Left colon (tissue), 2 donors: ENCODE data around the gene SETBP1. TPM values are rescaled to one million over a fixed set of nuclear protein-coding genes. Genes with fewer than 3 reads are reported as not detected.

Source experiments
- ATAC-seq: fragments of 200-7000 bp; cut with Tn5 transposase; one replicate; pipeline ENCODE4 v1.9.1; 2020; ENCODE audit warnings: mild to moderate bottlenecking, moderate library complexity
- DNase-seq, 2 donors: peaks; one replicate each; pipeline ENCODE4 v3.0.0-alpha.2; 2020
- intact Hi-C, 2 donors: fragments of 100-400 bp; cut with DNase I in 1 of 2; cut with micrococcal nuclease in 1 of 2; formaldehyde crosslinking; loops; one replicate each; pipeline versions ENCODE4 v1.11.2 to v1.14.0; 2022; cut with DNase I, micrococcal nuclease
- total RNA-seq, 2 donors: library from RNA; stranded (reverse); fragmentation: NEBNext Ultra II Directional; extraction: Animal tissue kit (Norgen Biotek cat#: 25700); gene quantifications; one replicate each; pipeline ENCODE4 v1.2.1, GENCODE V29; 2021
- donor health status: DM: no; HTN: no; CAD: no.
- donor health status: DM: yes; HTN: yes; CAD: no.

The SETBP1 gene
- total RNA-seq, 2 donors from 2014 or later: 10.2 to 21.2 TPM

- DNase-seq: no peak
- intact Hi-C loops: no loop called here
- no peak for ATAC-seq
These were observed 159.5 kb downstream of the SETBP1 start for GRCh38 chr18:44840058-44840790.

- intact Hi-C loops: no loop called here
- ATAC-seq (no peak), DNase-seq (no peak)
These were observed 160.5 kb downstream of the SETBP1 start for GRCh38 chr18:44841221-44841620.

GRCh38 chr18:44841752-44842587, 161.3 kb downstream of the SETBP1 start:
- intact Hi-C loops: no loop called here
- peak; percentile 70 for ATAC-seq
- DNase-seq: no peak

GRCh38 chr18:44842588-44843412, 162.1 kb downstream of the SETBP1 start:
- no peak for DNase-seq
- ATAC-seq: no peak
- intact Hi-C loops: no loop called here

GRCh38 chr18:44844486-44844885, 163.8 kb downstream of the SETBP1 start:
- intact Hi-C loops: no loop called here
- ATAC-seq (no peak), DNase-seq (no peak)

GRCh38 chr18:44846450-44846849, 165.8 kb downstream of the SETBP1 start:
- no peak for ATAC-seq
- DNase-seq: no peak

GRCh38 chr18:44848644-44849335, 168.1 kb downstream of the SETBP1 start:
- DNase-seq (no peak), ATAC-seq (no peak)
- intact Hi-C loops: no loop called here

More at GRCh38 chr18:44846450-44846849, 165.8 kb downstream of the SETBP1 start:
- intact Hi-C loops: no loop called here

GRCh38 chr18:44849361-44849760, 168.7 kb downstream of the SETBP1 start:
- intact Hi-C loops: no loop called here
- ATAC-seq: no peak
- DNase-seq: no peak

GRCh38 chr18:44850001-44850400, 169.3 kb downstream of the SETBP1 start:
- intact Hi-C loops: no loop called here
- ATAC-seq (no peak), DNase-seq (no peak)

GRCh38 chr18:44851856-44852621, 171.4 kb downstream of the SETBP1 start:
- ATAC-seq (no peak), DNase-seq (no peak)
- intact Hi-C loops: no loop called here

- intact Hi-C loops: no loop called here
- ATAC-seq: no peak
- DNase-seq: no peak
These were observed 172.1 kb downstream of the SETBP1 start for GRCh38 chr18:44852818-44853217.

- ATAC-seq (no peak), DNase-seq (no peak)
- intact Hi-C loops: no loop called here
These were observed 172.7 kb downstream of the SETBP1 start for GRCh38 chr18:44853430-44853829.

GRCh38 chr18:44855681-44856080, 175.0 kb downstream of the SETBP1 start:
- no peak for ATAC-seq

GRCh38 chr18:44856157-44856556, 175.5 kb downstream of the SETBP1 start:
- DNase-seq: no peak
- no peak for ATAC-seq
- intact Hi-C loops: no loop called here

More at GRCh38 chr18:44855681-44856080, 175.0 kb downstream of the SETBP1 start:
- no peak for DNase-seq
- intact Hi-C loops: no loop called here

- DNase-seq: no peak
- intact Hi-C loops: no loop called here
- no peak for ATAC-seq
These were observed 176.4 kb downstream of the SETBP1 start for GRCh38 chr18:44857081-44857480.

GRCh38 chr18:44857744-44858491, 177.2 kb downstream of the SETBP1 start:
- no peak for ATAC-seq
- intact Hi-C loops: no loop called here
- DNase-seq: no peak

- intact Hi-C loops: no loop called here
- no peak for ATAC-seq
These were observed 178.6 kb downstream of the SETBP1 start for GRCh38 chr18:44859263-44859662.

More at GRCh38 chr18:44859263-44859662, 178.6 kb downstream of the SETBP1 start:
- DNase-seq: no peak
